CD14-positive monocyte (primary cell): Measurements from ENCODE around the gene TKT. TPM values are rescaled to one million over a fixed set of nuclear protein-coding genes. Genes with fewer than 3 reads are reported as not detected.
A peak's percentile ranks its signal among the peaks of the same experiment; 100 is the strongest.

ENCODE experiments used
- DNase-seq, 3 donors: peaks; one replicate each; pipeline ENCODE4 v3.0.0-alpha.2; 2011 to 2022
- H2AFZ ChIP-seq: 2 replicates; pipeline ENCODE4 v1.6.0; 2012; ENCODE audit warnings: mild to moderate bottlenecking, low read depth, low read length, inconsistent platforms; ENCODE audit not compliant: insufficient read depth, poor library complexity, severe bottlenecking
- H3K27ac ChIP-seq, 2 donors: 1 replicate in 1 of 2; 2 replicates in 1 of 2; pipeline ENCODE4 v1.5.1; 2012 to 2013; ENCODE audit warnings: low read length in 2 of 2, control low read depth in 1 of 2, inconsistent platforms in 1 of 2, low read depth in 1 of 2, mild to moderate bottlenecking in 1 of 2
- H3K27me3 ChIP-seq, 2 donors: one replicate each; pipeline versions ENCODE4 v1.6.0 to v1.6.1; 2011 to 2013; ENCODE audit warnings: low read length in 2 of 2; ENCODE audit not compliant: control insufficient read depth in 2 of 2, insufficient read depth in 2 of 2
- H3K36me3 ChIP-seq, 2 donors: replicated peaks in 1 of 2; 1 replicate in 1 of 2; 2 replicates in 1 of 2; pipeline versions ENCODE4 v1.5.1 to v1.6.1; 2012 to 2013; ENCODE audit warnings: low read length in 2 of 2, control low read depth in 1 of 2, inconsistent platforms in 1 of 2, mild to moderate bottlenecking in 1 of 2; ENCODE audit not compliant: insufficient read depth in 2 of 2, control insufficient read depth in 1 of 2
- H3K4me1 ChIP-seq, 2 donors: 1 replicate in 1 of 2; 2 replicates in 1 of 2; pipeline versions ENCODE4 v1.5.1 to v1.6.1; 2012 to 2013; ENCODE audit warnings: low read length in 2 of 2, control low read depth in 1 of 2, inconsistent platforms in 1 of 2, mild to moderate bottlenecking in 1 of 2, moderate library complexity in 1 of 2; ENCODE audit not compliant: insufficient read depth in 2 of 2, control insufficient read depth in 1 of 2
- H3K4me2 ChIP-seq: replicated peaks from 2 replicates; pipeline ENCODE3; 2012; ENCODE audit warnings: low read length, moderate library complexity, mild to moderate bottlenecking; ENCODE audit not compliant: poor library complexity, severe bottlenecking; ENCODE audit errors: extremely low read depth
- H3K4me3 ChIP-seq, 3 experiments: fragments of 200-600 bp in 1 of 3; sonication (generic) in 1 of 3; replicated peaks in 1 of 3; 1 replicate in 2 of 3; 2 replicates in 1 of 3; pipeline ENCODE4 v1.5.1; 2011 to 2013; ENCODE audit warnings: low read length in 3 of 3, mild to moderate bottlenecking in 3 of 3, control low read depth in 2 of 3, low read depth in 2 of 3, inconsistent platforms in 1 of 3, moderate library complexity in 1 of 3
- H3K79me2 ChIP-seq: 2 replicates; pipeline ENCODE4 v1.6.0; 2012; ENCODE audit warnings: mild to moderate bottlenecking, control low read depth, inconsistent platforms, low read length, moderate library complexity; ENCODE audit not compliant: insufficient read depth
- H3K9ac ChIP-seq: 2 replicates; pipeline ENCODE4 v1.6.0; 2017; ENCODE audit warnings: low read length, mild to moderate bottlenecking; ENCODE audit not compliant: insufficient read depth, poor library complexity, severe bottlenecking
- H3K9me3 ChIP-seq, 2 donors: replicated peaks in 1 of 2; 1 replicate in 1 of 2; 2 replicates in 1 of 2; pipeline versions ENCODE4 v1.5.1 to v1.6.1; 2012 to 2013; ENCODE audit warnings: low read length in 2 of 2, control low read depth in 1 of 2; ENCODE audit not compliant: control insufficient read depth in 1 of 2, insufficient read depth in 1 of 2
- H4K20me1 ChIP-seq: 2 replicates; pipeline ENCODE4 v1.6.0; 2012; ENCODE audit warnings: mild to moderate bottlenecking, low read length, control low read depth, moderate library complexity; ENCODE audit not compliant: insufficient read depth
- H3K27ac Mint-ChIP-seq, 7 donors: one replicate each; pipeline ENCODE4 v1.8.0; 2020; ENCODE audit warnings: mild to moderate bottlenecking in 7 of 7, mixed read lengths in 7 of 7, moderate library complexity in 6 of 7, inconsistent platforms in 2 of 7
- H3K27me3 Mint-ChIP-seq, 3 donors: one replicate each; pipeline ENCODE4 v1.8.0; 2021 to 2022; ENCODE audit warnings: low read depth in 3 of 3, mild to moderate bottlenecking in 3 of 3, mixed read lengths in 3 of 3, moderate library complexity in 3 of 3, inconsistent platforms in 1 of 3
- H3K36me3 Mint-ChIP-seq, 2 donors: one replicate each; pipeline ENCODE4 v1.8.0; 2020; ENCODE audit warnings: mixed read lengths in 2 of 2, inconsistent platforms in 1 of 2, mild to moderate bottlenecking in 1 of 2
- H3K4me1 Mint-ChIP-seq: one replicate; pipeline ENCODE4 v1.8.0; 2020; ENCODE audit warnings: mild to moderate bottlenecking, mixed read lengths
- H3K4me3 Mint-ChIP-seq, 2 donors: one replicate each; pipeline ENCODE4 v1.8.0; 2020; ENCODE audit warnings: mild to moderate bottlenecking in 2 of 2, mixed read lengths in 2 of 2, moderate library complexity in 1 of 2
- H3K9me3 Mint-ChIP-seq, 7 donors: one replicate each; pipeline ENCODE4 v1.8.0; 2020 to 2022; ENCODE audit warnings: mixed read lengths in 7 of 7, mild to moderate bottlenecking in 6 of 7, moderate library complexity in 6 of 7, inconsistent platforms in 2 of 7
- WGBS: methylation state at CpG from one replicate; pipeline ENCODE4 v1.1.5; 2013; ENCODE audit warnings: missing lambda C conversion rate; ENCODE audit not compliant: insufficient coverage; 5-methylcytosine and 5-hydroxymethylcytosine counted together
- intact Hi-C, 2 donors: fragments of 100-400 bp; cut with micrococcal nuclease; formaldehyde crosslinking; loops; one replicate each; pipeline versions ENCODE4 v1.15.0 to v1.15.1; 2023
- polyA plus RNA-seq, 3 donors: library from polyadenylated mRNA; depleted of rRNA in 1 of 3; unstranded in 2 of 3; stranded (reverse) in 1 of 3; fragments of 300-500 nt in 2 of 3; fragments of >200 nt in 1 of 3; fragmentation: Illumina TruSeq in 2 of 3; gene quantifications; 1 replicate in 2 of 3; 2 replicates in 1 of 3; pipeline ENCODE4 v1.2.3, GENCODE V29; 2012 to 2021
- TF ChIP-seq, protein P1 (sequence below): fragments of 200-600 bp; IDR thresholded peaks from one replicate; pipeline ENCODE4 v1.8.0; 2022; ENCODE audit warnings: antibody characterized with exemption, mild to moderate bottlenecking

Gene TKT
- polyA plus RNA-seq, 3 donors: 496 to 582 (median 562) TPM

GRCh38 chr3:53191836-53192480 is 63.9 kb downstream of the TKT start:
- Mint-ChIP-seq H3K4me3 (no peak overlapping the region), H3K27me3 (peaks cover 0 to 3% (median 0%) of the 10 kb centered on the region in 3 donors), H3K9me3 (no peaks in the 10 kb centered on the region), H3K4me1 (peaks cover 34% of the 10 kb centered on the region), H3K36me3 (peaks cover 58 to 68% of the 10 kb centered on the region in 2 donors), H3K27ac (peak overlapping the region in 3 of 7 donors; percentile 38 to 82 (median 82))
- DNase-seq: no peak
- peaks cover 29% of the 10 kb centered on the region for H3K79me2 ChIP-seq
- no peaks in the 10 kb centered on the region for H3K27me3 ChIP-seq
- H3K4me3 ChIP-seq: no peak overlapping the region
- no peaks in the 10 kb centered on the region for H3K9me3 ChIP-seq
- no peak overlapping the region for H2AFZ ChIP-seq
- peaks cover 71 to 81% of the 10 kb centered on the region in 2 donors for H3K36me3 ChIP-seq
- TF ChIP-seq, protein P1, sequence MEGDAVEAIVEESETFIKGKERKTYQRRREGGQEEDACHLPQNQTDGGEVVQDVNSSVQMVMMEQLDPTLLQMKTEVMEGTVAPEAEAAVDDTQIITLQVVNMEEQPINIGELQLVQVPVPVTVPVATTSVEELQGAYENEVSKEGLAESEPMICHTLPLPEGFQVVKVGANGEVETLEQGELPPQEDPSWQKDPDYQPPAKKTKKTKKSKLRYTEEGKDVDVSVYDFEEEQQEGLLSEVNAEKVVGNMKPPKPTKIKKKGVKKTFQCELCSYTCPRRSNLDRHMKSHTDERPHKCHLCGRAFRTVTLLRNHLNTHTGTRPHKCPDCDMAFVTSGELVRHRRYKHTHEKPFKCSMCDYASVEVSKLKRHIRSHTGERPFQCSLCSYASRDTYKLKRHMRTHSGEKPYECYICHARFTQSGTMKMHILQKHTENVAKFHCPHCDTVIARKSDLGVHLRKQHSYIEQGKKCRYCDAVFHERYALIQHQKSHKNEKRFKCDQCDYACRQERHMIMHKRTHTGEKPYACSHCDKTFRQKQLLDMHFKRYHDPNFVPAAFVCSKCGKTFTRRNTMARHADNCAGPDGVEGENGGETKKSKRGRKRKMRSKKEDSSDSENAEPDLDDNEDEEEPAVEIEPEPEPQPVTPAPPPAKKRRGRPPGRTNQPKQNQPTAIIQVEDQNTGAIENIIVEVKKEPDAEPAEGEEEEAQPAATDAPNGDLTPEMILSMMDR: no peak
- H4K20me1 ChIP-seq: peaks cover 98% of the 10 kb centered on the region
- peak overlapping the region; percentile 18 to 48 for H3K27ac ChIP-seq
- no peak overlapping the region for H3K4me2 ChIP-seq
- H3K4me1 ChIP-seq: peaks cover 19 to 26% of the 10 kb centered on the region in 2 donors
- no peak overlapping the region for H3K9ac ChIP-seq
- 90% methylated on average over 11 of the region's 16 CpGs for WGBS
- intact Hi-C loops: no loop called here

GRCh38 chr3:53190659-53191058 is 65.2 kb downstream of the TKT start:
- H3K4me1 Mint-ChIP-seq: peaks cover 22% of the 10 kb centered on the region

More at GRCh38 chr3:53190659-53191058, 65.2 kb downstream of the TKT start:
- Histone ChIP-seq H3K27me3 (no peaks in the 10 kb centered on the region), H3K4me1 (peaks cover 6 to 13% of the 10 kb centered on the region in 2 donors), H3K4me3 (no peak overlapping the region), H3K9ac (no peak overlapping the region), H3K36me3 (peaks cover 84 to 94% of the 10 kb centered on the region in 2 donors), H3K4me2 (no peak overlapping the region), H3K9me3 (no peaks in the 10 kb centered on the region), H4K20me1 (peaks cover 100% of the 10 kb centered on the region), H2AFZ (no peak overlapping the region), H3K27ac (peak overlapping the region in 1 of 2 donors; percentile 52), H3K79me2 (peaks cover 42% of the 10 kb centered on the region)
- DNase-seq: no peak
- Mint-ChIP-seq H3K4me3 (no peak overlapping the region), H3K27me3 (peaks cover 0 to 3% (median 0%) of the 10 kb centered on the region in 3 donors), H3K9me3 (no peaks in the 10 kb centered on the region), H3K27ac (peak overlapping the region in 1 of 7 donors; percentile 76), H3K36me3 (peaks cover 71 to 81% of the 10 kb centered on the region in 2 donors)
- intact Hi-C loops: no loop called here
- TF ChIP-seq, protein P1: no peak
- 8% methylated on average over 2 of the region's 3 CpGs for WGBS
